Peyer's patch (tissue), 4 donors: ENCODE measurements around the gene FBXW7.

Source experiments
- POLR2A ChIP-seq, 2 donors: fragments of 450-650 bp; IDR thresholded peaks; one replicate each; pipeline ENCODE4 v1.5.1; 2017; ENCODE audit warnings: antibody characterized with exemption in 2 of 2, mild to moderate bottlenecking in 2 of 2, moderate library complexity in 2 of 2
- TF ChIP-seq, protein P1 (sequence below), 6 experiments: fragments of 450-650 bp in 4 of 6; fragments of 200-600 bp in 2 of 6; sonication (generic) in 1 of 6; IDR thresholded peaks; one replicate each; pipeline ENCODE4 v1.5.1; 2017 to 2019; ENCODE audit warnings: antibody characterized with exemption in 6 of 6, mild to moderate bottlenecking in 3 of 6, moderate library complexity in 1 of 6

- no peak for TF ChIP-seq POLR2A (IDR thresholded peaks at IDR 0.05)
- TF ChIP-seq, protein P1, sequence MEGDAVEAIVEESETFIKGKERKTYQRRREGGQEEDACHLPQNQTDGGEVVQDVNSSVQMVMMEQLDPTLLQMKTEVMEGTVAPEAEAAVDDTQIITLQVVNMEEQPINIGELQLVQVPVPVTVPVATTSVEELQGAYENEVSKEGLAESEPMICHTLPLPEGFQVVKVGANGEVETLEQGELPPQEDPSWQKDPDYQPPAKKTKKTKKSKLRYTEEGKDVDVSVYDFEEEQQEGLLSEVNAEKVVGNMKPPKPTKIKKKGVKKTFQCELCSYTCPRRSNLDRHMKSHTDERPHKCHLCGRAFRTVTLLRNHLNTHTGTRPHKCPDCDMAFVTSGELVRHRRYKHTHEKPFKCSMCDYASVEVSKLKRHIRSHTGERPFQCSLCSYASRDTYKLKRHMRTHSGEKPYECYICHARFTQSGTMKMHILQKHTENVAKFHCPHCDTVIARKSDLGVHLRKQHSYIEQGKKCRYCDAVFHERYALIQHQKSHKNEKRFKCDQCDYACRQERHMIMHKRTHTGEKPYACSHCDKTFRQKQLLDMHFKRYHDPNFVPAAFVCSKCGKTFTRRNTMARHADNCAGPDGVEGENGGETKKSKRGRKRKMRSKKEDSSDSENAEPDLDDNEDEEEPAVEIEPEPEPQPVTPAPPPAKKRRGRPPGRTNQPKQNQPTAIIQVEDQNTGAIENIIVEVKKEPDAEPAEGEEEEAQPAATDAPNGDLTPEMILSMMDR (IDR thresholded peaks at IDR 0.05) = peak in 1 of 6 experiments; percentile 23
Measured at GRCh38 chr4:152460488-152460887, 75.4 kb downstream of the FBXW7 start.
